Endothelial cell of umbilical vein (primary cell): ENCODE measurements around the gene AFG1L. TPM values are rescaled to one million over a fixed set of nuclear protein-coding genes. Genes with fewer than 3 reads are reported as not detected.

Experiments
- BruUV-seq: library from RNA; stranded (reverse); fragments of 400-500 nt; replicated peaks from 2 replicates; lab custom pipeline; 2021; lab: Mats Ljungman, UMichigan
- CTCF ChIA-PET: fragments of 300-600, 350-600 bp; sonication (Branson Sonifier 250); formaldehyde crosslinking; loops from one replicate; lab custom pipeline; 2021; ENCODE audit warnings: antibody characterized with exemption, inconsistent platforms; lab: Charles Lee
- POLR2A ChIA-PET: fragments of 300-600, 350-600 bp; sonication (Branson Sonifier 250); formaldehyde crosslinking; loops from one replicate; lab custom pipeline; 2021; ENCODE audit warnings: antibody characterized with exemption, inconsistent platforms; lab: Charles Lee
- DNase-seq: peaks from one replicate; pipeline ENCODE4 v3.0.0-alpha.2; 2011; ENCODE audit warnings: low read depth, low spot score
- FAIRE-seq: peaks from 2 replicates; lab custom pipeline; 2011; peaks lifted over from hg19 to GRCh38; lab: Jason Lieb, UNC
- H2AFZ ChIP-seq: 2 replicates; pipeline ENCODE4 v1.6.0; 2012; ENCODE audit warnings: low read depth, low read length, control low read depth, inconsistent platforms
- H3K27ac ChIP-seq: 2 replicates; pipeline ENCODE4 v1.5.1; 2011; ENCODE audit warnings: low read depth, mild to moderate bottlenecking, control low read depth, low read length, moderate library complexity; ENCODE audit not compliant: insufficient read depth
- H3K27me3 ChIP-seq, 2 experiments: 2 replicates each; pipeline versions ENCODE4 v1.6.0 to v1.6.1; 2011; ENCODE audit warnings: low read length in 2 of 2, mixed read lengths in 1 of 2; ENCODE audit not compliant: control insufficient read depth in 2 of 2, insufficient read depth in 2 of 2
- H3K36me3 ChIP-seq, 2 experiments: 2 replicates in 1 of 2; 3 replicates in 1 of 2; pipeline ENCODE4 v1.5.1; 2011; ENCODE audit warnings: low read length in 2 of 2, mild to moderate bottlenecking in 1 of 2, moderate library complexity in 1 of 2; ENCODE audit not compliant: control insufficient read depth in 2 of 2, insufficient read depth in 2 of 2; ENCODE audit errors: extremely low read depth in 1 of 2
- H3K4me1 ChIP-seq: 3 replicates; pipeline ENCODE4 v1.5.1; 2011; ENCODE audit warnings: mild to moderate bottlenecking, low read length; ENCODE audit not compliant: control insufficient read depth, insufficient read depth; ENCODE audit errors: extremely low read depth
- H3K4me2 ChIP-seq: 2 replicates; pipeline ENCODE4 v1.6.1; 2011; ENCODE audit warnings: low read length, control low read depth, mixed read lengths; ENCODE audit not compliant: insufficient read depth
- H3K4me3 ChIP-seq, 3 experiments: fragments of 200-600 bp in 1 of 3; sonication (generic), shearing (Covaris generic) in 1 of 3; replicated peaks in 1 of 3; 2 replicates each; pipeline ENCODE4 v1.5.1; 2011 to 2016; ENCODE audit warnings: control low read depth in 3 of 3, low read length in 3 of 3, mild to moderate bottlenecking in 2 of 3, inconsistent platforms in 1 of 3, low read depth in 1 of 3, moderate library complexity in 1 of 3; ENCODE audit not compliant: insufficient read depth in 1 of 3
- H3K79me2 ChIP-seq: 2 replicates; pipeline ENCODE4 v1.6.0; 2012; ENCODE audit warnings: low read length, inconsistent platforms; ENCODE audit not compliant: control insufficient read depth, insufficient read depth
- H3K9ac ChIP-seq: replicated peaks from 2 replicates; pipeline ENCODE3; 2011; ENCODE audit warnings: low read length, control low read depth; ENCODE audit not compliant: insufficient read depth; ENCODE audit errors: extremely low read depth
- H3K9me1 ChIP-seq: replicated peaks from 3 replicates; pipeline ENCODE4 v1.6.0; 2011; ENCODE audit warnings: mild to moderate bottlenecking, low read length; ENCODE audit not compliant: control insufficient read depth, insufficient read depth; ENCODE audit errors: extremely low read depth
- H3K9me3 ChIP-seq: replicated peaks from 2 replicates; pipeline ENCODE4 v1.5.1; 2012; ENCODE audit warnings: low read length, inconsistent platforms; ENCODE audit not compliant: control insufficient read depth, insufficient read depth
- H4K20me1 ChIP-seq: replicated peaks from 2 replicates; pipeline ENCODE3; 2011; ENCODE audit warnings: mild to moderate bottlenecking, low read length; ENCODE audit not compliant: control insufficient read depth, insufficient read depth; ENCODE audit errors: extremely low read depth
- CTCF ChIP-seq, 2 donors: IDR thresholded peaks; 1 replicate in 1 of 2; 2 replicates in 1 of 2; pipeline ENCODE4 v1.5.1; 2011; ENCODE audit warnings: low read length in 2 of 2, mild to moderate bottlenecking in 2 of 2, moderate library complexity in 2 of 2, control low read depth in 1 of 2, inconsistent platforms in 1 of 2, low read depth in 1 of 2; ENCODE audit not compliant: insufficient read depth in 1 of 2; ENCODE audit errors: extremely low read depth in 1 of 2
- EZH2 ChIP-seq: IDR thresholded peaks from 2 replicates; pipeline ENCODE4 v1.6.1; 2012; ENCODE audit warnings: borderline replicate concordance, low read depth, mild to moderate bottlenecking, moderate library complexity, low read length, inconsistent platforms; ENCODE audit not compliant: severe bottlenecking
- FOS ChIP-seq: IDR thresholded peaks from 2 replicates; pipeline ENCODE4 v1.6.1; 2011; ENCODE audit warnings: mild to moderate bottlenecking, low read length, moderate library complexity, borderline replicate concordance; ENCODE audit not compliant: insufficient read depth
- GATA2 ChIP-seq: IDR thresholded peaks from 2 replicates; pipeline ENCODE4 v1.7.0; 2011; ENCODE audit warnings: low read depth, mild to moderate bottlenecking, moderate library complexity, mixed read lengths, low read length; ENCODE audit not compliant: insufficient read length, insufficient read depth
- JUN ChIP-seq: IDR thresholded peaks from 2 replicates; pipeline ENCODE4 v1.6.1; 2011; ENCODE audit warnings: borderline replicate concordance, low read depth; ENCODE audit not compliant: insufficient read length, insufficient read depth
- MAX ChIP-seq: IDR thresholded peaks from 2 replicates; pipeline ENCODE4 v1.6.1; 2011; ENCODE audit not compliant: insufficient read depth, insufficient read length
- MYC ChIP-seq: IDR thresholded peaks from one replicate; pipeline ENCODE4 v1.6.1; 2011; ENCODE audit warnings: mild to moderate bottlenecking, low read depth, low read length
- POLR2A ChIP-seq: IDR thresholded peaks from 2 replicates; pipeline ENCODE4 v1.6.1; 2012; ENCODE audit warnings: low read depth, mild to moderate bottlenecking, control low read depth, low read length
- POLR2AphosphoS5 ChIP-seq: IDR thresholded peaks from 2 replicates; pipeline ENCODE4 v1.6.1; 2012; ENCODE audit warnings: low read depth, mild to moderate bottlenecking, control low read depth, low read length, moderate library complexity; ENCODE audit not compliant: insufficient read depth
- dilution Hi-C: fragments of 300-500 bp; cut with MboI; formaldehyde crosslinking; loops from one replicate; pipeline ENCODE4 v1.15.0; 2019; ENCODE audit warnings: low sequenced_read_pairs; ENCODE audit not compliant: extremely low pct_ligation_motif_present
- intact Hi-C: fragments of 100-400 bp; cut with micrococcal nuclease; formaldehyde crosslinking; loops from one replicate; pipeline ENCODE4 v1.10.0; 2022
- polyA plus RNA-seq, 4 experiments: library from polyadenylated mRNA; depleted of rRNA in 3 of 4; stranded (reverse) in 3 of 4; unstranded in 1 of 4; fragments of >200 nt; gene quantifications; 2 replicates each; pipeline versions ENCODE4 v1.2.1 to v1.2.3, GENCODE V29; 2011 to 2012; ENCODE audit warnings: missing spikeins in 1 of 4
- total RNA-seq: library from RNA; stranded (reverse); gene quantifications from 2 replicates; pipeline ENCODE4 v1.2.3, GENCODE V29; 2021

Gene AFG1L
- total and polyA plus RNA-seq, 2 donors (not counting 3 experiments of a cell fraction or from before 2014, with no cell fraction given): 1.0 to 6.2 TPM

- TF ChIP-seq MAX: no peak
- no peak for TF ChIP-seq POLR2A
- no peak for TF ChIP-seq CTCF (IDR thresholded peaks at IDR 0.05; ENCODE audit: extremely low read depth in 1 of 2, insufficient read depth in 1 of 2, low read depth in 1 of 2, low read length in 2 of 2)
- TF ChIP-seq JUN: no peak
- no peak for TF ChIP-seq MYC
- TF ChIP-seq EZH2: no peak
- no peak for TF ChIP-seq GATA2
- no peak for TF ChIP-seq FOS
- no peak for TF ChIP-seq POLR2AphosphoS5
- CTCF ChIA-PET: interaction anchor here (1.8 kb wide), 1 partner anchor 169 kb away, joined by 8 read pairs; no protein-coding TSS in a partner anchor
Observed at GRCh38 chr6:108322728-108323127, 27.9 kb downstream of the AFG1L start.

More at GRCh38 chr6:108322728-108323127, 27.9 kb downstream of the AFG1L start:
- intact Hi-C loops (no loop called here), dilution Hi-C loops (no loop called here)
- no peaks in the 10 kb centered on the region for H3K79me2 ChIP-seq
- no TSS peak for BruUV-seq
- H3K36me3 ChIP-seq: no peaks in the 10 kb centered on the region
- no peaks in the 10 kb centered on the region for H3K9me1 ChIP-seq
- H2AFZ ChIP-seq: no peak overlapping the region
- no peak overlapping the region for H3K4me3 ChIP-seq
- DNase-seq: no peak
- no peak for FAIRE-seq
- no peaks in the 10 kb centered on the region for H3K27me3 ChIP-seq
- H3K9ac ChIP-seq: no peak overlapping the region
- H3K9me3 ChIP-seq: no peaks in the 10 kb centered on the region
- H3K4me1 ChIP-seq: no peaks in the 10 kb centered on the region
- H3K4me2 ChIP-seq: no peak overlapping the region
- POLR2A ChIA-PET: no interaction called here
- H3K27ac ChIP-seq: no peak overlapping the region
- H4K20me1 ChIP-seq: no peaks in the 10 kb centered on the region
